ENCODE results near the gene POLK. TPM values are rescaled to one million over a fixed set of nuclear protein-coding genes. Genes with fewer than 3 reads are reported as not detected.

The POLK gene
- total RNA-seq, 4 donors from 2014 or later = 11.8 to 43.8 (median 27.2) TPM

GRCh38 chr5:75507841-75508240, 3.9 kb upstream of the POLK start:
- Histone ChIP-seq H3K36me3 (no peaks in the 10 kb centered on the region), H3K4me3 (no peak overlapping the region), H3K27ac (no peak overlapping the region), H3K27me3 (no peaks in the 10 kb centered on the region), H3K4me1 (peaks cover 37% of the 10 kb centered on the region), H3K9me3 (no peaks in the 10 kb centered on the region)
- DNase-seq (ENCODE audit: low spot score in 2 of 2) = no peak
- WGBS = 84% methylated on average over 1 of the region's 1 CpG
- no peak for TF ChIP-seq POLR2AphosphoS5 (IDR thresholded peaks at IDR 0.05)
- TF ChIP-seq EP300 (IDR thresholded peaks at IDR 0.05) = no peak
- TF ChIP-seq POLR2A (IDR thresholded peaks at IDR 0.05) = no peak
- TF ChIP-seq CTCF (IDR thresholded peaks at IDR 0.05) = no peak

GRCh38 chr5:75509546-75509945, 2.1 kb upstream of the POLK start:
- Histone ChIP-seq H3K27me3 (no peaks in the 10 kb centered on the region), H3K27ac (no peak overlapping the region), H3K9me3 (no peaks in the 10 kb centered on the region), H3K36me3 (no peaks in the 10 kb centered on the region), H3K4me1 (peaks cover 48% of the 10 kb centered on the region), H3K4me3 (peak overlapping the region; percentile 87)
- 85% methylated on average over 4 of the region's 4 CpGs for WGBS
- TF ChIP-seq EP300 (IDR thresholded peaks at IDR 0.05) = no peak
- TF ChIP-seq POLR2AphosphoS5 (IDR thresholded peaks at IDR 0.05) = no peak
- TF ChIP-seq POLR2A (IDR thresholded peaks at IDR 0.05) = no peak
- no peak for TF ChIP-seq CTCF (IDR thresholded peaks at IDR 0.05)
- no peak for DNase-seq (ENCODE audit: low spot score in 2 of 2)

- no peak for DNase-seq (ENCODE audit: low spot score in 2 of 2)
- Histone ChIP-seq H3K27ac (peak overlapping the region; percentile 95), H3K27me3 (no peaks in the 10 kb centered on the region), H3K9me3 (no peaks in the 10 kb centered on the region), H3K4me3 (peak overlapping the region; percentile 87), H3K4me1 (peaks cover 48% of the 10 kb centered on the region), H3K36me3 (no peaks in the 10 kb centered on the region)
- TF ChIP-seq POLR2A (IDR thresholded peaks at IDR 0.05) (no peak), EP300 (IDR thresholded peaks at IDR 0.05) (no peak), POLR2AphosphoS5 (IDR thresholded peaks at IDR 0.05) (no peak), CTCF (IDR thresholded peaks at IDR 0.05) (no peak)
- 0% methylated on average over 1 of the region's 1 CpG for WGBS
Measured at GRCh38 chr5:75509956-75510355, 1.7 kb upstream of the POLK start.

GRCh38 chr5:75510417-75510835, 1.3 kb upstream of the POLK start:
- Histone ChIP-seq H3K4me3 (peak overlapping the region; percentile 87), H3K27ac (peak overlapping the region; percentile 95), H3K9me3 (no peaks in the 10 kb centered on the region), H3K36me3 (no peaks in the 10 kb centered on the region), H3K27me3 (no peaks in the 10 kb centered on the region), H3K4me1 (peaks cover 48% of the 10 kb centered on the region)
- DNase-seq (ENCODE audit: low spot score in 2 of 2) = peak in 1 of 2 donors; percentile 86
- no peak for TF ChIP-seq EP300 (IDR thresholded peaks at IDR 0.05)
- no peak for TF ChIP-seq POLR2A (IDR thresholded peaks at IDR 0.05)
- TF ChIP-seq CTCF (IDR thresholded peaks at IDR 0.05) = no peak
- no peak for TF ChIP-seq POLR2AphosphoS5 (IDR thresholded peaks at IDR 0.05)
- WGBS = under 1% methylated on average over 15 of the region's 15 CpGs

GRCh38 chr5:75510836-75511434, 756 bp upstream of the POLK start:
- DNase-seq (ENCODE audit: low spot score in 2 of 2) = peak; percentile 80 to 84
- Histone ChIP-seq H3K27me3 (no peaks in the 10 kb centered on the region), H3K4me3 (peak overlapping the region; percentile 87), H3K9me3 (no peaks in the 10 kb centered on the region), H3K4me1 (peaks cover 44% of the 10 kb centered on the region), H3K36me3 (no peaks in the 10 kb centered on the region), H3K27ac (peak overlapping the region; percentile 95)
- TF ChIP-seq POLR2AphosphoS5 (IDR thresholded peaks at IDR 0.05) = no peak
- TF ChIP-seq CTCF (IDR thresholded peaks at IDR 0.05) = no peak
- no peak for TF ChIP-seq POLR2A (IDR thresholded peaks at IDR 0.05)
- no peak for TF ChIP-seq EP300 (IDR thresholded peaks at IDR 0.05)
- 10% methylated on average over 2 of the region's 54 CpGs for WGBS

Data from suprapubic skin (tissue), 4 donors.